ENCODE measurements around the gene BAIAP3.

Gene BAIAP3

DNA sequence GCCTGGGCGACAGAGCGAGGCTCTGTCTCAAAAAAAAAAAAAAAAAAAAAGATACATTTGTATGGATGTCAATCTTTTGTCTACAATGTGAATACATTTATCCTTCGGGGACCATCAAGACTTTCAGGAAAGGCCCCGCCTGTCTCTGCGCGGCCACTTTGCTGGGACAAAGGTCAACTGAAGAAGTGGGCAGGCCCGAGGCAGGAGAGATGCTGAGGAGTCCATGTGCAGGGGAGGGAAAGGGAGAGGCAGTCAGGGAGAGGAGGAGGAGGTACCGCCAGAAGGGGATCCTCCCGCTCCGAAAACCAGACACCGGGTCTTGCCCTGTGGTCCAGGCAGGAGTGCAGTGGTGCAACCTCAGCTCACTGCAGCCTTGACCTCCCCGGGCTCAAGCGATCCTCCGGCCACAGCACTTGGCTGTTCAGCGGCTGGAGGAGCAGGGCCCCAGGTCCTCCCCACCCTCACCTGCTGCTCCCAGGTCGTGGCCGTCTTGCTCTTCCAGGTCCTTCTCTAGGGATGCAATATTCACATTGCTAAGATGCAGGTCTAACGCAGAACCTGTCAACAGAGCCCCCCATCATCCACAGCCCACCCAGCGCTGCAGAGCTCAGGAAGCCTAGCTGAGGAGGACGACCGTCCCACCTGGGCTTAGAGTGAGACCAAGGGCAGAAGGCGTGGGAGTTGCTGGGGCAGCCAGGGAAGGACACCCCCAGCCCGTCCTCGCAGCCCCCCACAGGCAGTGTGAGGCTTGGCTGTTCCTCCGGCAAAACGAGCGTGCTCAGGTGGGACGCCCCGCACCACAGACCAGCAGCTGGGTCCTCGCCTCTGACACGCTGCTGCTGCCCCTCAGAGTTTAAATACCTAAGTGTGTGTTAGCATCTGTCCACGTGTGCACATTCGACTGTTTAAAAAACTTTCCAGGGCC is 37.9 kb downstream of the BAIAP3 start:
- DNase-seq (ENCODE audit: extremely low spot score): no peak
- ChIA-PET POLR2A (no interaction called here), CTCF (no interaction called here)
- TF ChIP-seq NFRKB (IDR thresholded peaks at IDR 0.05): no peak
- TF ChIP-seq FOXM1 (IDR thresholded peaks at IDR 0.05; ENCODE audit: borderline replicate concordance): no peak
- TF ChIP-seq ZNF384 (IDR thresholded peaks at IDR 0.05): no peak
- TF ChIP-seq, protein P1, sequence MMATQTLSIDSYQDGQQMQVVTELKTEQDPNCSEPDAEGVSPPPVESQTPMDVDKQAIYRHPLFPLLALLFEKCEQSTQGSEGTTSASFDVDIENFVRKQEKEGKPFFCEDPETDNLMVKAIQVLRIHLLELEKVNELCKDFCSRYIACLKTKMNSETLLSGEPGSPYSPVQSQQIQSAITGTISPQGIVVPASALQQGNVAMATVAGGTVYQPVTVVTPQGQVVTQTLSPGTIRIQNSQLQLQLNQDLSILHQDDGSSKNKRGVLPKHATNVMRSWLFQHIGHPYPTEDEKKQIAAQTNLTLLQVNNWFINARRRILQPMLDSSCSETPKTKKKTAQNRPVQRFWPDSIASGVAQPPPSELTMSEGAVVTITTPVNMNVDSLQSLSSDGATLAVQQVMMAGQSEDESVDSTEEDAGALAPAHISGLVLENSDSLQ (IDR thresholded peaks at IDR 0.05): no peak
- TF ChIP-seq TARDBP (IDR thresholded peaks at IDR 0.05): no peak
- no peak for TF ChIP-seq FOXA1 (IDR thresholded peaks at IDR 0.05)
- TF ChIP-seq LEF1 (IDR thresholded peaks at IDR 0.05; ENCODE audit: borderline replicate concordance): no peak
- no peak for TF ChIP-seq SP1 (IDR thresholded peaks at IDR 0.05)
- TF ChIP-seq FOXK2 (IDR thresholded peaks at IDR 0.05): no peak
- TF ChIP-seq SUZ12 (IDR thresholded peaks at IDR 0.05): no peak
- TF ChIP-seq BHLHE40 (IDR thresholded peaks at IDR 0.05; ENCODE audit: borderline replicate concordance): no peak
- no peak for TF ChIP-seq ELF4 (IDR thresholded peaks at IDR 0.05)
- TF ChIP-seq ARNT (IDR thresholded peaks at IDR 0.05): no peak
- TF ChIP-seq HDGF (IDR thresholded peaks at IDR 0.05; ENCODE audit: borderline replicate concordance): no peak
- TF ChIP-seq CTBP1 (IDR thresholded peaks at IDR 0.05; ENCODE audit: borderline replicate concordance): no peak
- no peak for TF ChIP-seq L3MBTL2 (conservative IDR thresholded peaks at IDR 0.05)

DNA sequence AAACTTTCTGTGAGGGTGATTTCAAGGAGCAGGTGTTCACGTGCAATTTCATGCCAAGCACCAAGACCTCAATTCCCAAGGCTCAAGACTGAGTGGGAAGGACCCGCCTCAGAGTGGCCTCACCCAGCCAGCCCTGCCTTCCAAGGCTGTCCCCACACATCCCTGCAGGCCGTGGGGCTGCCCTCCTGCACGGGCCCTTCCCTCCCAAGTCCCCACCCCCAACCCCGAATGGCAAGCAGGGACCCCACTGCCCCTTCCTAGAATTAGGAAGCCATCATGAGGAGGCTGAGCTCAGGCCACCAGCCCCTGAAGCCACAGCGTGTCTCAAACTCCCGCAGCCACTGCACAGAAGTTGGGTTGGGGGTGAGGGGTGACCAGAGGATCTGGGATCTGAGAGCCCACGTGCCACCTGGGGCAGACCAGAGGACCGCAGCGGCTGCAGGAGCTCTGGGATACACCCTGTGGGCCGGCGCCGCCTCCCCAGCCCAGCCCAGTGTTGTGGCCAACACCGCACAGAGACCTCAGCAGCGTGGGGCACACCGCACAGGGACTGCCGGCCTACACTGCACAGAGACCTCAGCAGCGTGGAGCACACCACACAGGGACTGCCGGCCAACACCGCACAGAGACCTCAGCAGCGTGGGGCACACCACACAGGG is 39.0 kb downstream of the BAIAP3 start:
- POLR2A ChIA-PET: no interaction called here
- CTCF ChIA-PET: no interaction called here

DNA sequence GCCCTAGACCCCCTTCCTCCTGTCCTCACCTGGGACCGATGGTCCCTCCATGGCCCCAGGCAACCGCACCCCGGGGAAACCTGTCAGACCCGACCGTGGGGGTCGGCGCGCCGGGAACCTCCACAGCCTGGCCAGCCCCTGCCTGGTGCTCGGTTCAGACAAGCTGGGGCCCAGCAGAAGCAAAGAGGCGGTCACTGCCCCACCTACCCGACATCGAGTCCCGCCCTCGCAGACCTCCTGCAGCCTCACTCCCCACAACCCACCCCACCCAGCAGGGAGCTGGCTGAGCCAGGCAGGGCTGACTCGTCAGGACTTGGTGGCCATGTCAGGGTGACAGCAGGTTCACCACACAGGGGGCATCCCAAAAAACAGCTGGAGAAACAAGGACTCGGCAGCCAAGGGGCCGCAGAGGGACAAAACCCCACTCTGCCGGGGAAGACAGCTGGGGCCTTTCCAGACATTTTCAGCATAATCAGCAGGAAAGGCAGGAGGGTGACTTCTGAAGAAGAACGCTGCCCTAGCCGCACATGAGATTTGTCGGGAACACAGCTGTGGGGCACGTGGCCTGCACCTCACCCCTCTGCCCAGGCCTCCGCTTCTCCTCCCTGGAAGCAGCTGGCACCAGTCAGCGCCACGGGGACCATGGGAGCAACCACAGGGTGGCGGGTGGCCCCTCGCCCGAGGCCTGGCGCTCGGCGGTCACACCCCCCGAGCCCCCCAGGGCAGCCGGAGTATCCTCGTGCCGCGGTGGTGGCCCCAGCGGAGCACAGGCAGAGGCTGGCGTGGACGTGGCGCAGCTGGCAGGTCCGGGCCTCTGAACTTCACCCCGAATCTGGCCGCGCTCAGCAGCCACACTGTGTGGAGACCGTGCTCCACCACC is 41.2 kb downstream of the BAIAP3 start:
- POLR2A ChIA-PET: no interaction called here
- no peak for TF ChIP-seq SUZ12 (IDR thresholded peaks at IDR 0.05)
- TF ChIP-seq SP1 (IDR thresholded peaks at IDR 0.05): no peak
- TF ChIP-seq FOXK2 (IDR thresholded peaks at IDR 0.05): no peak
- no peak for TF ChIP-seq NFRKB (IDR thresholded peaks at IDR 0.05)
- no peak for TF ChIP-seq CTBP1 (IDR thresholded peaks at IDR 0.05; ENCODE audit: borderline replicate concordance)
- TF ChIP-seq LEF1 (IDR thresholded peaks at IDR 0.05; ENCODE audit: borderline replicate concordance): no peak
- no peak for TF ChIP-seq BHLHE40 (IDR thresholded peaks at IDR 0.05; ENCODE audit: borderline replicate concordance)
- TF ChIP-seq FOXA1 (IDR thresholded peaks at IDR 0.05): no peak
- TF ChIP-seq ARNT (IDR thresholded peaks at IDR 0.05): no peak
- no peak for TF ChIP-seq ZNF384 (IDR thresholded peaks at IDR 0.05)
- no peak for TF ChIP-seq HDGF (IDR thresholded peaks at IDR 0.05; ENCODE audit: borderline replicate concordance)
- TF ChIP-seq TARDBP (IDR thresholded peaks at IDR 0.05): no peak
- TF ChIP-seq L3MBTL2 (conservative IDR thresholded peaks at IDR 0.05): no peak
- TF ChIP-seq ELF4 (IDR thresholded peaks at IDR 0.05): no peak
- CTCF ChIA-PET: no interaction called here
- DNase-seq (ENCODE audit: extremely low spot score): no peak

More for the DNA sequence above, 39.0 kb downstream of the BAIAP3 start:
- TF ChIP-seq ARNT (IDR thresholded peaks at IDR 0.05): no peak
- TF ChIP-seq L3MBTL2 (conservative IDR thresholded peaks at IDR 0.05): no peak
- TF ChIP-seq FOXA1 (IDR thresholded peaks at IDR 0.05): no peak
- TF ChIP-seq TARDBP (IDR thresholded peaks at IDR 0.05): no peak
- TF ChIP-seq NFRKB (IDR thresholded peaks at IDR 0.05): no peak
- no peak for TF ChIP-seq ELF4 (IDR thresholded peaks at IDR 0.05)
- no peak for TF ChIP-seq LEF1 (IDR thresholded peaks at IDR 0.05; ENCODE audit: borderline replicate concordance)
- TF ChIP-seq HDGF (IDR thresholded peaks at IDR 0.05; ENCODE audit: borderline replicate concordance): no peak
- no peak for TF ChIP-seq FOXK2 (IDR thresholded peaks at IDR 0.05)
- no peak for TF ChIP-seq CTBP1 (IDR thresholded peaks at IDR 0.05; ENCODE audit: borderline replicate concordance)
- TF ChIP-seq ZNF384 (IDR thresholded peaks at IDR 0.05): no peak
- TF ChIP-seq, protein P1 (IDR thresholded peaks at IDR 0.05): no peak
- no peak for DNase-seq (ENCODE audit: extremely low spot score)

DNA sequence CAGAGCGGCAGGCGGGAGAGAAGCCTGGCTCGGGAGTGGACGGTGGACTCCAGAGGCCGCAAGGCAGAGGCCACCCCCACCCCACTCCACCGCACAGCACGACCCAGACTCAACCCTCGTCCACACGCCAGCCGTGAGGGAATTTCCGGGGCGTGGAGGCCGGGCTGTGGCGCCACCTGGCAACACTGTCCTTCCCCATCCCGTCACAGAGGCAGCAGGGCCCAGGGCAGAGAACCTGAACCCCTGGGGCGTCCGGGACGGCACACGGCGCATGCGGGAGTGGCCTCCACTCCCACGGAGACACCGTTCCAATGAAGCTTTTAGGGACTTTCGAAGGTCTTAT is 41.8 kb downstream of the BAIAP3 start:
- no peak for DNase-seq (ENCODE audit: extremely low spot score)
- ChIA-PET POLR2A (no interaction called here), CTCF (no interaction called here)

More for the DNA sequence above, 41.8 kb downstream of the BAIAP3 start:
- TF ChIP-seq SUZ12 (IDR thresholded peaks at IDR 0.05) (no peak), ELF4 (IDR thresholded peaks at IDR 0.05) (no peak), L3MBTL2 (conservative IDR thresholded peaks at IDR 0.05) (no peak), FOXK2 (IDR thresholded peaks at IDR 0.05) (no peak), CTBP1 (IDR thresholded peaks at IDR 0.05; ENCODE audit: borderline replicate concordance) (no peak), LEF1 (IDR thresholded peaks at IDR 0.05; ENCODE audit: borderline replicate concordance) (no peak), FOXM1 (IDR thresholded peaks at IDR 0.05; ENCODE audit: borderline replicate concordance) (no peak), HDGF (IDR thresholded peaks at IDR 0.05; ENCODE audit: borderline replicate concordance) (no peak), FOXA1 (IDR thresholded peaks at IDR 0.05) (no peak), ZNF384 (IDR thresholded peaks at IDR 0.05) (no peak), NFRKB (IDR thresholded peaks at IDR 0.05) (no peak), ARNT (IDR thresholded peaks at IDR 0.05) (no peak), BHLHE40 (IDR thresholded peaks at IDR 0.05; ENCODE audit: borderline replicate concordance) (no peak), SP1 (IDR thresholded peaks at IDR 0.05) (no peak)
- TF ChIP-seq, protein P1 (IDR thresholded peaks at IDR 0.05): no peak

All from HEK293T (cell line).